Effector memory CD4-positive, alpha-beta T cell (primary cell): ENCODE measurements around the gene P3H4.
A peak's percentile ranks its signal among the peaks of the same experiment; 100 is the strongest.
"Not testable (repeated sequence)": the region's sequence is repeated elsewhere in the genome, so short reads cannot be mapped to it uniquely, and the experiment has no call there.

ENCODE experiments used
- DNase-seq, 3 donors: peaks; one replicate each; pipeline ENCODE4 v3.0.0-alpha.2; 2020
- H3K27ac ChIP-seq: 2 replicates; pipeline ENCODE4 v1.7.0; 2013; ENCODE audit warnings: mild to moderate bottlenecking, low read length, moderate library complexity; ENCODE audit not compliant: insufficient read depth, poor library complexity, severe bottlenecking
- H3K27me3 ChIP-seq: replicated peaks from 2 replicates; pipeline ENCODE4 v1.7.0; 2013; ENCODE audit warnings: mild to moderate bottlenecking, low read length; ENCODE audit not compliant: insufficient read depth, control insufficient read depth, poor library complexity, severe bottlenecking
- H3K36me3 ChIP-seq: 2 replicates; pipeline ENCODE4 v1.7.0; 2013; ENCODE audit warnings: mild to moderate bottlenecking, low read length, moderate library complexity; ENCODE audit not compliant: control insufficient read depth, insufficient read depth
- H3K4me1 ChIP-seq: 2 replicates; pipeline ENCODE4 v1.7.0; 2013; ENCODE audit warnings: low read length, mild to moderate bottlenecking; ENCODE audit not compliant: control insufficient read depth, insufficient read depth, poor library complexity, severe bottlenecking
- H3K4me3 ChIP-seq: 2 replicates; pipeline ENCODE4 v1.7.0; 2013; ENCODE audit warnings: low read length, low read depth, mild to moderate bottlenecking; ENCODE audit not compliant: insufficient read depth, poor library complexity, severe bottlenecking
- H3K9me3 ChIP-seq: 2 replicates; pipeline ENCODE4 v1.7.0; 2013; ENCODE audit warnings: mild to moderate bottlenecking, low read length, moderate library complexity; ENCODE audit not compliant: control insufficient read depth
- total RNA-seq, 3 donors: gene quantifications; one replicate each; lab custom pipeline; 2026; lab: John Stamatoyannopoulos, UW

Gene P3H4
- 4.3 to 5.0 (median 5.0) reads per million in 3 donors for total RNA-seq

DNA sequence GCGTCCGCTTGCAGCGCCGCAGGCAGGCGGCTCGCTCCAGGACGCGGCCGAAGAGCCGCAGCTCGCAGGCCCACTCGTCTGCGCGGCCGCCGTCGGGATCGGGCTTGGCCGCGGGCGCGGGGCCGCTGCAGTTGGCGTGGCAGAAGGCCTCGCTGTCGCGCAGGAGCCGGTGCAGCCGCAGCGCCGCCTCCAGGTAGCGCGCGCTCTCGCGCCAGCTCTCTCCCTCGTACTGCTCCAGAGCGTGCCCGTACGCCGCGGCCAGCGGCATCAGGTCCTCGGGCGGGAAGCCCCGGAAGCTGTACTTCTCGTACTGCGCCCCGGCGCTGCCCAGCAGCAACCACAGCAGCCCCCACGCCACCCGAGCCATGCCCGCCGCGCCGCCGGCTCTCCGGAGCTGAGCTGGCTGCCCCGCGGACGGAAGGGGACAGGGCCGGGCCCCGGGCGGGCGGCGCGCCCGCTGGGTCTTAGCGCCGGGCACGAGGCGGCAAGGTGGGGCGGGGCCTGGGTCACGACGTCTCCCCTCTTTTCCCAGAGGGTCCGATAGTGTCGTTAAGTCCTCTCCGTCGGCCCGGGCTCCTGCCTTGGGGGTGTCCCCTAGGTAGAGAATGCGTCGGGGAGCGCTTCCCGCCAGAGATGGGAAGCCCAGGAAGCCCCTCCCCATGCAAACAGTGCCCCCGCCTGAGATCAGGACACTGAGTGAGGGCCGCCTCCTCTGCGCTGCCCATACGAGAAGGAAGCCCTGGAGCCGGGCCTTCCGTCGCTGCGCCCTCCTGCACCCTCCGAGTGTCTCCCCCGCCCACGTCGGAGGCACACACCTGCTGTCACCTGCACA, at the start of gene P3H4:
P3H4 (minus strand) TSS at position 401 of the 832 bp plus-strand sequence; CDS start at position 367, 34 bp downstream.
- Histone ChIP-seq H3K36me3 (no peaks in the 10 kb centered on the region), H3K9me3 (no peaks in the 10 kb centered on the region), H3K4me3 (peak within 1 kb of the TSS; percentile 68), H3K4me1 (peaks cover 24% of the 10 kb centered on the region), H3K27ac (peak within 1 kb of the TSS; percentile 42), H3K27me3 (no peaks in the 10 kb centered on the region)
- DNase-seq = peak; percentile 44 to 58 (median 56)

DNA sequence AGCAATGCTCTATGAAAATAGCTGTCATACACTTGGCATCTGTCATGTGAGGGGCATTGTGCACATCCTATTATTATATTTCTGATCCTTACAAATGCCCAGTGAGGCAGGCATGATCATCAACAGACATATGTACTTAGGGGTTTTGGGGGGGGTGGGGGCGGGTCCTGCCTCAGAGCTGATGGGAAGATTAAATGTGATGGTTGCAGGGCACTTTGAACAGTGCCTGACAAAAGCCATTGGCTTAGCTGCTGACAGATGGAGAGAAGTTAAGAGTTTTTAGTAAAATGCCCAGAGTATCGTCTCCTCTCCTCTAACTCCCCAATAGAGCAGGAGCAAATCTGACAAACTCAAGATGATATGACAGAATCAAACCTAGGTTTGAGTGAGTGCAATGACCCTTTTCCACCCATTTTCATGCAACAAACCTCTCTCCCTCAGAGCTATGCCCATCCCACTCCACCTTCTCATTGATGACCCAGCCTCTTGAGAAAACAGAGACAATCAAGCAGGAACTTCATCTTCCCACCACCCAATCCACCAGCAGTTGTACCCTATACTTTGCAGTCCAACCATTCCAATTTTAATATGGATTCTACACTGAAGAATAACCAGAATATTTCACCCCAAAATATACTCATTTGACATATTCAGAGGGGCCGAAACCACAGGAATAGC, 48.6 kb upstream of the P3H4 start:
- Histone ChIP-seq H3K36me3 (no peaks in the 10 kb centered on the region), H3K4me1 (peaks cover 17% of the 10 kb centered on the region), H3K9me3 (no peaks in the 10 kb centered on the region), H3K27me3 (no peaks in the 10 kb centered on the region), H3K27ac (no peak overlapping the region), H3K4me3 (no peak overlapping the region)
- no peak for DNase-seq

DNA sequence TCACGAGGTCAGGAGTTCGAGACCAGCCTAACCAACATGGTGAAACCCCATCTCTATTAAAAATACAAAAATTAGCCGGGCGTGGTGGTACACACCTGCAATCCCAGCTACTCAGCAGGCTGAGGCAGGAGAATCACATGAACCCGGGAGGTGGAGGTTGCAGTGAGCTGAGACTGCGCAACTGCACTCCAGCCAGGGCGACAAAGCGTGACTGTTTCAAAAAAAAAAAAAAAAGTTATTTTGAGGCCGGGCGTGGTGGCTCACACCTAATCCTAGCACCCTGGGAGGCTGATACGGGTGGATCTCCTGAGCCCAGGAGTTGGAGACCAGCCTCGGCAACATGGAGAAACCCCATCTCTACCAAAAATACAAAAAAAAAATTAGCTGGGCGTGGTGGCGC, 39.6 kb upstream of the P3H4 start:
- H3K27me3 ChIP-seq, H3K9me3 ChIP-seq, H3K4me3 ChIP-seq, H3K4me1 ChIP-seq, DNase-seq, H3K27ac ChIP-seq: not testable (repeated sequence)
- H3K36me3 ChIP-seq = peaks cover 18% of the 10 kb centered on the region

DNA sequence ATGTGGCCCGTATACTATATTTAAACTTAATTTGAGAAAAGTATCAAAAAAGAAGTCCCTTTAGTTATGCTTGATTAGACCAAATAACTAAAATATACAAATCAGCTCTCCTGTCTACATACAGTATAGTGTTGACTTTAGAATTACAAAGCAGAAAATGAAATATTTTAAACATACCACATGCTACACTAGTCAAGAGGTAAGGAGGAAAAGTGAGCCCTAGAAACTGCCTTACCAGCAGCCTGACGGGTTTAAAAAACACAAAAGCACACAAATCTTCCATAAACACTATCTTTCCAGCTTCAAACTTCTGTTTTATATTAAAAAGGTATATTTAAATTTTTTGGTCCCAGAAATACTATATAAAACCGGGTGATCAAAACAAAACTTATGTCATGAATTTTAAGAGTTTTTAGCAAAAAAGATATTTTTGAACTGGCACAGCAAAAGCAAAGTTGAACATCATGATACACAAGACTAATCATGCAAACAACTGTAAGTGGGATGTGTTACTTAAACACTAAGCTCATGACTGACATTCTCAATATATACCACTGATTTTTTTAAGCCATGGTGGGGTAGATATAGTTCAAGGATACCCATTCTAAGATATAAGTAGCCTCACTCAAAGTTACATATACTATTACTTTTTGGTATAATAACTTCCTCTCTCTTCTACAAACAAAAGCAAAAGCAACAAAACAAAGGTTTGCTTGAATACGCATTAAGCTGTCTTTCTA, 37.7 kb upstream of the P3H4 start:
- Histone ChIP-seq H3K36me3 (peaks cover 15% of the 10 kb centered on the region), H3K27me3 (no peaks in the 10 kb centered on the region), H3K9me3 (no peaks in the 10 kb centered on the region), H3K4me1 (no peaks in the 10 kb centered on the region), H3K27ac (no peak overlapping the region), H3K4me3 (no peak overlapping the region)
- no peak for DNase-seq

GRCh38 chr17:41848788-41849187, 37.0 kb upstream of the P3H4 start:
- no peak for DNase-seq
- no peaks in the 10 kb centered on the region for H3K9me3 ChIP-seq
- no peaks in the 10 kb centered on the region for H3K27me3 ChIP-seq
- H3K27ac ChIP-seq = no peak overlapping the region
- peaks cover 8% of the 10 kb centered on the region for H3K36me3 ChIP-seq
- no peak overlapping the region for H3K4me3 ChIP-seq
- H3K4me1 ChIP-seq = no peaks in the 10 kb centered on the region

DNA sequence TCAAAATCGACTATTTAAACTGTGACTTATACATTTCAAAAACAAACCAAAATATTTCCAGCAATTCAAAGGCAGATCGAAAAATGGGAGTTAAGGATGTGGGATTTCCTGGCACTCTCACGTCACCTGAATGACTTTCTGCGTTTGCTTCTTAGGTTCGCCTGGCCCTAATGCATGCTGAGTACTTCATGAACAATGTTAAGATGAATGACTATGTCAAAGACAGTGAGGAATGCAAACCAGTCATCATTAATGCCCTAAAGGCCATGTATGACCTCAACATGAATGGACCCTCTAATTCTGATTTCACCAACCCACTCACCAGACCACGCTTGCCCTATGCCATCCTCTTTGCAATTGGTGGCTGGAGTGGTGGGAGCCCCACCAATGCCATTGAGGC, 33.2 kb upstream of the P3H4 start:
- H3K9me3 ChIP-seq = no peaks in the 10 kb centered on the region
- no peaks in the 10 kb centered on the region for H3K27me3 ChIP-seq
- DNase-seq = no peak
- H3K27ac ChIP-seq = no peak overlapping the region
- peaks cover 4% of the 10 kb centered on the region for H3K36me3 ChIP-seq
- no peak overlapping the region for H3K4me3 ChIP-seq
- no peaks in the 10 kb centered on the region for H3K4me1 ChIP-seq

DNA sequence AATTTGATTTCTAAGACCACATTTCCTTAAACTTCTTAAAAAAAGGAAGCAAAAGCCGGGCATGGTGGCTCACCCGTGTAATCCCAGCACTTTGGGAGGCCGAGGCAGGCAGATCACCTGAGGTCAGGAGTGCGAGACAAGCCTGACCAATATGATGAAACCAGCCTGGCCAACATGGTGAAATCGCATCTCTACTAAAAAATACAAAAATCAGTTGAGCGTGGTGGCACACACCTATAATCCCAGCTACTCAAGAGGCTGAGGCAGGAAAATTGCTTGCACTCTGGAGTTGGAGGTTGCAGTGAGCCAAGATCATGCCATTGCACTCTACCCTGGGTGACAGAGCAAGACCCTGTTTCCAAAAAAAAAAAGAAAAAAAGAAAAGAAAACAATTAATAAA, 29.0 kb upstream of the P3H4 start:
- H3K9me3 ChIP-seq, H3K36me3 ChIP-seq, H3K27me3 ChIP-seq, H3K27ac ChIP-seq, DNase-seq, H3K4me1 ChIP-seq, H3K4me3 ChIP-seq: not testable (repeated sequence)

DNA sequence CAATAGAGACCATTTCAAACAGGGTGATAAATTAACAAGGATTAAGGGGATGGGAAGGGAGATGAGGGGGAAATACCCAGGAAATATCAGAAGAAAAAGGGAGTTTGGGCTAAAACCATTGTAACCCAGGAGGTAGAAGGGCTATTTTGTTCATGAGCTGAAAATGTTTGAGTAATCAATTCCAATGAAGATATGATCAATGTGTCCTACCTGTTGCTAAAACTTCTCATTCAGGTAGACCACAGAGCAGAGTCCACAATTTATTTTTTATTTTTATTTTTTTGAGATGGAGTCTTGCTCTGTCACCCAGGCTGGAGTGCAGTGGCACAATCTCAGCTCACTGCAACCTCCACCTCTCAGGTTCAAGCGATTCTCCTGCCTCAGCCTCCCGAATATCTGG, 27.7 kb upstream of the P3H4 start:
- not testable (repeated sequence) for H3K27ac ChIP-seq, H3K9me3 ChIP-seq, DNase-seq, H3K36me3 ChIP-seq, H3K27me3 ChIP-seq, H3K4me3 ChIP-seq
- peaks cover 11% of the 10 kb centered on the region for H3K4me1 ChIP-seq

DNA sequence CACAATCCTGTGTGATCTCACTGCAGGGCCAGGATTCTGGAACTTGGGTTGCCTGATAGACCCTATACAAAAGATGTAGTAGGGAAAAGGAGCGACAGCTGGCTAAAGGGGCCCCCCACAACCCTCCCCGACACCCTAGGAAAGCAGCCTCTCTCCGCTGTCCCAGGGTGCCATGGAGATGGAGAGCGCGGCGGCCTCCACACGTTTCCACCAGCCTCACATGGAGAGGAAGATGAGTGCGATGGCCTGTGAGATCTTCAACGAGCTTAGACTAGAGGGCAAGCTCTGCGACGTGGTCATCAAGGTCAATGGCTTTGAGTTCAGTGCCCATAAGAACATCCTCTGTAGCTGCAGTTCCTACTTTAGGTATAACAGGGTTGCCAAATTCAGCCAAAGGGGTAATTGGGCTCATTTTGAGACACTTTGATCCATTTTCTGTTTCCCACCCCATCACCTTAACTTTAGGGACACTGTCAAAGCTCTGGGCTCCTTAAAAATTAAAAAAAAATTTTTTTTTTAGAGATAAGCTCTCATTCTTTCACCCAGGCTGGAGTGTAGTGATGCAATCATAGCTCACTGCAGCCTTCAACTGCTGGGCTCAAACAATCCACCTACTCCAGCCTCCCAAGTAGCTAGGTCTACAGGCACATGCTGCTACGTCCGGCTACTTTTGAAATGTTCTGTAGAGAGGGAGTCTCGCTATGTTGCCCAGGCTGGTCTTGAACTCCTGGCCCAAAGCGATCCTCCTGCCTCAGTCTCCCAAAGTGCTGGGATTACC, 26.2 kb upstream of the P3H4 start, which contains the start of gene KLHL10:
KLHL10 (plus strand) TSS at position 65 of the 778 bp plus-strand sequence; CDS start at position 173, 108 bp downstream.
- no peak for DNase-seq
- no peaks in the 10 kb centered on the region for H3K36me3 ChIP-seq
- peaks cover 11% of the 10 kb centered on the region for H3K4me1 ChIP-seq
- H3K27ac ChIP-seq = no peak within 1 kb of the TSS
- H3K4me3 ChIP-seq = peak within 1 kb of the TSS; percentile 79
- H3K9me3 ChIP-seq = no peaks in the 10 kb centered on the region
- no peaks in the 10 kb centered on the region for H3K27me3 ChIP-seq
